ENCODE data around the gene PRMT3.
"Not testable (repeated sequence)": the region's sequence is repeated elsewhere in the genome, so short reads cannot be mapped to it uniquely, and the experiment has no call there.

The PRMT3 gene

GRCh38 chr11:20457934-20458680 lies 70.6 kb downstream of the PRMT3 start:
- no peak for DNase-seq

- DNase-seq: no peak
Measured at GRCh38 chr11:20458905-20459632, 71.6 kb downstream of the PRMT3 start.

GRCh38 chr11:20459865-20460264 lies 72.3 kb downstream of the PRMT3 start:
- DNase-seq: no peak

- peak; percentile 10 for DNase-seq
Measured at GRCh38 chr11:20464518-20464917, 77.0 kb downstream of the PRMT3 start.

- no peak for DNase-seq
Measured at GRCh38 chr11:20467487-20468185, 80.1 kb downstream of the PRMT3 start.

- DNase-seq: no peak
Measured at GRCh38 chr11:20470348-20470747, 82.8 kb downstream of the PRMT3 start.

GRCh38 chr11:20471929-20472328 lies 84.4 kb downstream of the PRMT3 start:
- DNase-seq: not testable (repeated sequence)

GRCh38 chr11:20474176-20474881 lies 86.8 kb downstream of the PRMT3 start:
- no peak for DNase-seq

GRCh38 chr11:20474882-20475517 lies 87.5 kb downstream of the PRMT3 start:
- no peak for DNase-seq

- DNase-seq: no peak
Measured at GRCh38 chr11:20477418-20478090, 90.0 kb downstream of the PRMT3 start.

- DNase-seq: no peak
Measured at GRCh38 chr11:20479513-20479912, 92.0 kb downstream of the PRMT3 start.

GRCh38 chr11:20483931-20484330 lies 96.4 kb downstream of the PRMT3 start:
- no peak for DNase-seq

GRCh38 chr11:20484416-20484815 lies 96.9 kb downstream of the PRMT3 start:
- not testable (repeated sequence) for DNase-seq

- no peak for DNase-seq
Measured at GRCh38 chr11:20488352-20488751, 100.8 kb downstream of the PRMT3 start.

GRCh38 chr11:20489948-20490347 lies 102.4 kb downstream of the PRMT3 start:
- DNase-seq: no peak

GRCh38 chr11:20493340-20493739 lies 105.8 kb downstream of the PRMT3 start:
- DNase-seq: no peak

GRCh38 chr11:20497124-20497792 lies 109.7 kb downstream of the PRMT3 start:
- no peak for DNase-seq

GRCh38 chr11:20501252-20501651 lies 113.7 kb downstream of the PRMT3 start:
- no peak for DNase-seq

GRCh38 chr11:20501971-20502370 lies 114.5 kb downstream of the PRMT3 start:
- DNase-seq: no peak

- no peak for DNase-seq
Measured at GRCh38 chr11:20511982-20512381, 124.5 kb downstream of the PRMT3 start.

GRCh38 chr11:20512869-20513268 lies 125.4 kb downstream of the PRMT3 start:
- no peak for DNase-seq
